Measurements from ENCODE around the gene RHOB. TPM values are rescaled to one million over a fixed set of nuclear protein-coding genes. Genes with fewer than 3 reads are reported as not detected.
A peak's percentile ranks its signal among the peaks of the same experiment; 100 is the strongest.

RHOB gene
- total and polyA plus RNA-seq, 2 of the 13 experiments (the other 11 are each of a cell fraction or from before 2014, with no cell fraction given) = 192 to 268 TPM

DNA sequence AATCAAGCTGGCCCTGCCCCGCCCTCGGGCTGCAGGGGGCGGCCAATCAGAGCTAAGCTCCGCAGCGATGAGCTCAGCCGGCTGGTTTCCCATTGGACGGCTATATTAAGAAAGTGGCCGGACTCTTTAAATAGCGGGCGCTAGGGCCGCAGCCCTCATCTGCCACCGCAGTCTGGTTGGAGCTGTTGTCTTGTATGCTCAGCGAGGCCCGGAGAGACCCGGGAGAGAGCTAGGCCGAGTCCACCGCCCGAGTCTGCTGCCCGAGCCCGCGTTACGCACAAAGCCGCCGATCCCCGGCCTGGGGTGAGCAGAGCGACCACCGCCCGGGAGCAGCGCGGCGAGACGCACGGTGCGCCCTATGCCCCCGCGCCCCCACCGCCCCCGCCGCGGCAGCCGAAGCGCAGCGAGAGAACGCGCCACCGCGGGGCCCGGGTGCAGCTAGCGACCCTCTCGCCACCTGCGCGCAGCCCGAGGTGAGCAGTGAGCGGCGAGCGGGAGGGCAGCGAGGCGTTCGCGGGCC, at the start of gene RHOB (continued):
- TF ChIP-seq SP2 (CRISPR knock-in tag; IDR thresholded peaks at IDR 0.05) = peak; percentile 65
- TF ChIP-seq SIN3B (IDR thresholded peaks at IDR 0.05; ENCODE audit: low read length) = peak; percentile 80
- TF ChIP-seq, protein P1, sequence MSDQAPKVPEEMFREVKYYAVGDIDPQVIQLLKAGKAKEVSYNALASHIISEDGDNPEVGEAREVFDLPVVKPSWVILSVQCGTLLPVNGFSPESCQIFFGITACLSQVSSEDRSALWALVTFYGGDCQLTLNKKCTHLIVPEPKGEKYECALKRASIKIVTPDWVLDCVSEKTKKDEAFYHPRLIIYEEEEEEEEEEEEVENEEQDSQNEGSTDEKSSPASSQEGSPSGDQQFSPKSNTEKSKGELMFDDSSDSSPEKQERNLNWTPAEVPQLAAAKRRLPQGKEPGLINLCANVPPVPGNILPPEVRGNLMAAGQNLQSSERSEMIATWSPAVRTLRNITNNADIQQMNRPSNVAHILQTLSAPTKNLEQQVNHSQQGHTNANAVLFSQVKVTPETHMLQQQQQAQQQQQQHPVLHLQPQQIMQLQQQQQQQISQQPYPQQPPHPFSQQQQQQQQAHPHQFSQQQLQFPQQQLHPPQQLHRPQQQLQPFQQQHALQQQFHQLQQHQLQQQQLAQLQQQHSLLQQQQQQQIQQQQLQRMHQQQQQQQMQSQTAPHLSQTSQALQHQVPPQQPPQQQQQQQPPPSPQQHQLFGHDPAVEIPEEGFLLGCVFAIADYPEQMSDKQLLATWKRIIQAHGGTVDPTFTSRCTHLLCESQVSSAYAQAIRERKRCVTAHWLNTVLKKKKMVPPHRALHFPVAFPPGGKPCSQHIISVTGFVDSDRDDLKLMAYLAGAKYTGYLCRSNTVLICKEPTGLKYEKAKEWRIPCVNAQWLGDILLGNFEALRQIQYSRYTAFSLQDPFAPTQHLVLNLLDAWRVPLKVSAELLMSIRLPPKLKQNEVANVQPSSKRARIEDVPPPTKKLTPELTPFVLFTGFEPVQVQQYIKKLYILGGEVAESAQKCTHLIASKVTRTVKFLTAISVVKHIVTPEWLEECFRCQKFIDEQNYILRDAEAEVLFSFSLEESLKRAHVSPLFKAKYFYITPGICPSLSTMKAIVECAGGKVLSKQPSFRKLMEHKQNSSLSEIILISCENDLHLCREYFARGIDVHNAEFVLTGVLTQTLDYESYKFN (CRISPR knock-in tag; conservative IDR thresholded peaks at IDR 0.05) = 0 out of 2 replicates have a peak, but pooled peaks have one; percentile 15
- no peak for TF ChIP-seq TAF15 (IDR thresholded peaks at IDR 0.05; ENCODE audit: low read depth, low read length, poor library complexity, severe bottlenecking)
- TF ChIP-seq SRF (IDR thresholded peaks at IDR 0.05; ENCODE audit: low read depth, low read length) = peak; percentile 19; the same call in 1 of the 2 replicates
- no peak for TF ChIP-seq GABPA (IDR thresholded peaks at IDR 0.05; ENCODE audit: low read depth, low read length)
- TF ChIP-seq GABPA (CRISPR knock-in tag; IDR thresholded peaks at IDR 0.05; ENCODE audit: low read depth) = no peak
- TF ChIP-seq, protein P2, sequence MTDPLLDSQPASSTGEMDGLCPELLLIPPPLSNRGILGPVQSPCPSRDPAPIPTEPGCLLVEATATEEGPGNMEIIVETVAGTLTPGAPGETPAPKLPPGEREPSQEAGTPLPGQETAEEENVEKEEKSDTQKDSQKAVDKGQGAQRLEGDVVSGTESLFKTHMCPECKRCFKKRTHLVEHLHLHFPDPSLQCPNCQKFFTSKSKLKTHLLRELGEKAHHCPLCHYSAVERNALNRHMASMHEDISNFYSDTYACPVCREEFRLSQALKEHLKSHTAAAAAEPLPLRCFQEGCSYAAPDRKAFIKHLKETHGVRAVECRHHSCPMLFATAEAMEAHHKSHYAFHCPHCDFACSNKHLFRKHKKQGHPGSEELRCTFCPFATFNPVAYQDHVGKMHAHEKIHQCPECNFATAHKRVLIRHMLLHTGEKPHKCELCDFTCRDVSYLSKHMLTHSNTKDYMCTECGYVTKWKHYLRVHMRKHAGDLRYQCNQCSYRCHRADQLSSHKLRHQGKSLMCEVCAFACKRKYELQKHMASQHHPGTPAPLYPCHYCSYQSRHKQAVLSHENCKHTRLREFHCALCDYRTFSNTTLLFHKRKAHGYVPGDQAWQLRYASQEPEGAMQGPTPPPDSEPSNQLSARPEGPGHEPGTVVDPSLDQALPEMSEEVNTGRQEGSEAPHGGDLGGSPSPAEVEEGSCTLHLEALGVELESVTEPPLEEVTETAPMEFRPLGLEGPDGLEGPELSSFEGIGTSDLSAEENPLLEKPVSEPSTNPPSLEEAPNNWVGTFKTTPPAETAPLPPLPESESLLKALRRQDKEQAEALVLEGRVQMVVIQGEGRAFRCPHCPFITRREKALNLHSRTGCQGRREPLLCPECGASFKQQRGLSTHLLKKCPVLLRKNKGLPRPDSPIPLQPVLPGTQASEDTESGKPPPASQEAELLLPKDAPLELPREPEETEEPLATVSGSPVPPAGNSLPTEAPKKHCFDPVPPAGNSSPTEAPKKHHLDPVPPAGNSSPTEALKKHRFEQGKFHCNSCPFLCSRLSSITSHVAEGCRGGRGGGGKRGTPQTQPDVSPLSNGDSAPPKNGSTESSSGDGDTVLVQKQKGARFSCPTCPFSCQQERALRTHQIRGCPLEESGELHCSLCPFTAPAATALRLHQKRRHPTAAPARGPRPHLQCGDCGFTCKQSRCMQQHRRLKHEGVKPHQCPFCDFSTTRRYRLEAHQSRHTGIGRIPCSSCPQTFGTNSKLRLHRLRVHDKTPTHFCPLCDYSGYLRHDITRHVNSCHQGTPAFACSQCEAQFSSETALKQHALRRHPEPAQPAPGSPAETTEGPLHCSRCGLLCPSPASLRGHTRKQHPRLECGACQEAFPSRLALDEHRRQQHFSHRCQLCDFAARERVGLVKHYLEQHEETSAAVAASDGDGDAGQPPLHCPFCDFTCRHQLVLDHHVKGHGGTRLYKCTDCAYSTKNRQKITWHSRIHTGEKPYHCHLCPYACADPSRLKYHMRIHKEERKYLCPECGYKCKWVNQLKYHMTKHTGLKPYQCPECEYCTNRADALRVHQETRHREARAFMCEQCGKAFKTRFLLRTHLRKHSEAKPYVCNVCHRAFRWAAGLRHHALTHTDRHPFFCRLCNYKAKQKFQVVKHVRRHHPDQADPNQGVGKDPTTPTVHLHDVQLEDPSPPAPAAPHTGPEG (CRISPR knock-in tag; IDR thresholded peaks at IDR 0.05) = peak; percentile 93
- TF ChIP-seq ZNF678 (CRISPR knock-in tag; IDR thresholded peaks at IDR 0.05) = no peak
- no peak; the same call in 1 of the 2 replicates for TF ChIP-seq ELF1 (CRISPR knock-in tag; IDR thresholded peaks at IDR 0.05)
- TF ChIP-seq TBX2 (CRISPR knock-in tag; IDR thresholded peaks at IDR 0.05; ENCODE audit: borderline replicate concordance) = peak; percentile 68
- TF ChIP-seq, protein P3, sequence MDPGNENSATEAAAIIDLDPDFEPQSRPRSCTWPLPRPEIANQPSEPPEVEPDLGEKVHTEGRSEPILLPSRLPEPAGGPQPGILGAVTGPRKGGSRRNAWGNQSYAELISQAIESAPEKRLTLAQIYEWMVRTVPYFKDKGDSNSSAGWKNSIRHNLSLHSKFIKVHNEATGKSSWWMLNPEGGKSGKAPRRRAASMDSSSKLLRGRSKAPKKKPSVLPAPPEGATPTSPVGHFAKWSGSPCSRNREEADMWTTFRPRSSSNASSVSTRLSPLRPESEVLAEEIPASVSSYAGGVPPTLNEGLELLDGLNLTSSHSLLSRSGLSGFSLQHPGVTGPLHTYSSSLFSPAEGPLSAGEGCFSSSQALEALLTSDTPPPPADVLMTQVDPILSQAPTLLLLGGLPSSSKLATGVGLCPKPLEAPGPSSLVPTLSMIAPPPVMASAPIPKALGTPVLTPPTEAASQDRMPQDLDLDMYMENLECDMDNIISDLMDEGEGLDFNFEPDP (CRISPR knock-in tag; conservative IDR thresholded peaks at IDR 0.05) = no peak
- peak; percentile 86; the same call in 1 of the 2 replicates for TF ChIP-seq TP53 (CRISPR knock-in tag; conservative IDR thresholded peaks at IDR 0.05)
- peak; percentile 83; the same call in 1 of the 2 replicates for TF ChIP-seq ZFP62 (CRISPR knock-in tag; IDR thresholded peaks at IDR 0.05)
- TF ChIP-seq MBD4 (IDR thresholded peaks at IDR 0.05; ENCODE audit: borderline replicate concordance, low read length) = no peak
- TF ChIP-seq ZNF703 (CRISPR knock-in tag; IDR thresholded peaks at IDR 0.05; ENCODE audit: borderline replicate concordance) = peak; percentile 53; the same call in 1 of the 2 replicates
- TF ChIP-seq, protein P4, sequence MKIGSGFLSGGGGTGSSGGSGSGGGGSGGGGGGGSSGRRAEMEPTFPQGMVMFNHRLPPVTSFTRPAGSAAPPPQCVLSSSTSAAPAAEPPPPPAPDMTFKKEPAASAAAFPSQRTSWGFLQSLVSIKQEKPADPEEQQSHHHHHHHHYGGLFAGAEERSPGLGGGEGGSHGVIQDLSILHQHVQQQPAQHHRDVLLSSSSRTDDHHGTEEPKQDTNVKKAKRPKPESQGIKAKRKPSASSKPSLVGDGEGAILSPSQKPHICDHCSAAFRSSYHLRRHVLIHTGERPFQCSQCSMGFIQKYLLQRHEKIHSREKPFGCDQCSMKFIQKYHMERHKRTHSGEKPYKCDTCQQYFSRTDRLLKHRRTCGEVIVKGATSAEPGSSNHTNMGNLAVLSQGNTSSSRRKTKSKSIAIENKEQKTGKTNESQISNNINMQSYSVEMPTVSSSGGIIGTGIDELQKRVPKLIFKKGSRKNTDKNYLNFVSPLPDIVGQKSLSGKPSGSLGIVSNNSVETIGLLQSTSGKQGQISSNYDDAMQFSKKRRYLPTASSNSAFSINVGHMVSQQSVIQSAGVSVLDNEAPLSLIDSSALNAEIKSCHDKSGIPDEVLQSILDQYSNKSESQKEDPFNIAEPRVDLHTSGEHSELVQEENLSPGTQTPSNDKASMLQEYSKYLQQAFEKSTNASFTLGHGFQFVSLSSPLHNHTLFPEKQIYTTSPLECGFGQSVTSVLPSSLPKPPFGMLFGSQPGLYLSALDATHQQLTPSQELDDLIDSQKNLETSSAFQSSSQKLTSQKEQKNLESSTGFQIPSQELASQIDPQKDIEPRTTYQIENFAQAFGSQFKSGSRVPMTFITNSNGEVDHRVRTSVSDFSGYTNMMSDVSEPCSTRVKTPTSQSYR (CRISPR knock-in tag; IDR thresholded peaks at IDR 0.05; ENCODE audit: borderline replicate concordance) = no peak
